HEK293T (cell line): ENCODE measurements around the gene ARHGAP42.

ENCODE experiments used
- L3MBTL2 ChIP-seq: fragments of 450-650 bp; conservative IDR thresholded peaks from 2 replicates; pipeline ENCODE4 v1.6.1; 2016; ENCODE audit warnings: mild to moderate bottlenecking
- ZNF384 ChIP-seq: fragments of 450-650 bp; IDR thresholded peaks from 2 replicates; pipeline ENCODE4 v1.6.1; 2016

GRCh38 chr11:100831929-100832494, 144.9 kb downstream of the ARHGAP42 start:
- TF ChIP-seq L3MBTL2 (no peak), ZNF384 (no peak)
